Neural progenitor cell (in vitro differentiated cells): ENCODE measurements around the gene C1orf115.

ENCODE experiments used
- EZH2phosphoT487 ChIP-seq: fragments of 200-600 bp; sonication (generic); IDR thresholded peaks from 2 replicates; pipeline ENCODE4 v1.6.1; 2017; ENCODE audit warnings: antibody characterized with exemption
- TF ChIP-seq, protein P1 (sequence below): fragments of 200-600 bp; sonication (generic); IDR thresholded peaks from 2 replicates; pipeline ENCODE4 v1.5.1; 2017; ENCODE audit warnings: antibody characterized with exemption, mild to moderate bottlenecking

DNA sequence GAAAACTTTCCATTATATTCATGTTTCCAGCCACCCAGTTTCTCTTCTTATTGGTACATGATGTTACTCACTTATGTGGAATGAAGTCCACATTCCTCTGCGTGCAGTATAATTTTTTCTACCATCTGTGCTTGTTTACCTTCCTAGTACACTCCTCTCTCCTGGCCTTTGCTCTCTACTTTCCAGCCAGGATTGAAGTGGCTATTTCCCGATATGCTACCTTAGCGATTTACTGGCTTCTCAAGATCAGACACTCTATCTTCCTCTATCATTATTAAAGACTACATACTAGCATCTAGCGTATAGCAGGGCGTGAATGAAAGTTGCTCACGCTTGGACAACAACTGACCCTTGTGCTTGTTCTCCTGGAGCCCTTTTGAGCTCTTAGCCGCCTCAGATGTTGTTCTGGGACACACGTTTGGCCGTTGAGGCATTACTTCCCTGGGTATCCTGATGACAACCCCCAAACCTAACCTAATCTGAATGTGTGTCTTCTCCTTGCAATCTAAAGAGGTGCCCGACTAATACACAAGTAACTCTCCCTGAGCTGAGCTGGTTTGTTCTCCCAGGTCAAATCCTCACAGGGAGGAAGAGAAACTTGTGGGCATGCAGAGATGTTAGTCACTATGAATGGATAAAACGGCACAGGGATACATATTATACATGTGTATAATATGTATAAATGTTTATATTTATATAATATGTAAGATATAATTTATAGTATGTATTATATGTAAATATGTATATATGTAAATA, 44.6 kb downstream of the C1orf115 start:
- TF ChIP-seq, protein P1, sequence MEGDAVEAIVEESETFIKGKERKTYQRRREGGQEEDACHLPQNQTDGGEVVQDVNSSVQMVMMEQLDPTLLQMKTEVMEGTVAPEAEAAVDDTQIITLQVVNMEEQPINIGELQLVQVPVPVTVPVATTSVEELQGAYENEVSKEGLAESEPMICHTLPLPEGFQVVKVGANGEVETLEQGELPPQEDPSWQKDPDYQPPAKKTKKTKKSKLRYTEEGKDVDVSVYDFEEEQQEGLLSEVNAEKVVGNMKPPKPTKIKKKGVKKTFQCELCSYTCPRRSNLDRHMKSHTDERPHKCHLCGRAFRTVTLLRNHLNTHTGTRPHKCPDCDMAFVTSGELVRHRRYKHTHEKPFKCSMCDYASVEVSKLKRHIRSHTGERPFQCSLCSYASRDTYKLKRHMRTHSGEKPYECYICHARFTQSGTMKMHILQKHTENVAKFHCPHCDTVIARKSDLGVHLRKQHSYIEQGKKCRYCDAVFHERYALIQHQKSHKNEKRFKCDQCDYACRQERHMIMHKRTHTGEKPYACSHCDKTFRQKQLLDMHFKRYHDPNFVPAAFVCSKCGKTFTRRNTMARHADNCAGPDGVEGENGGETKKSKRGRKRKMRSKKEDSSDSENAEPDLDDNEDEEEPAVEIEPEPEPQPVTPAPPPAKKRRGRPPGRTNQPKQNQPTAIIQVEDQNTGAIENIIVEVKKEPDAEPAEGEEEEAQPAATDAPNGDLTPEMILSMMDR: no peak
- no peak for TF ChIP-seq EZH2phosphoT487
